ENCODE measurements around the gene COPS4.

GRCh38 chr4:83002329-83002728 lies 32.7 kb upstream of the COPS4 start:
- TF ChIP-seq POLR2A (IDR thresholded peaks at IDR 0.05) (no peak), POLR2AphosphoS5 (IDR thresholded peaks at IDR 0.05) (no peak), EP300 (IDR thresholded peaks at IDR 0.05) (no peak), CTCF (IDR thresholded peaks at IDR 0.05) (no peak)

Data from upper lobe of left lung (tissue), 4 donors.